HG03354 (cell line): ENCODE measurements around the gene MIA.
"Not testable (repeated sequence)": the region's sequence is repeated elsewhere in the genome, so short reads cannot be mapped to it uniquely, and the experiment has no call there.

Experiments used
- ATAC-seq: cut with Tn5 transposase; IDR thresholded peaks from one replicate; pipeline ENCODE4 v1.9.1; 2021; ENCODE audit warnings: mild to moderate bottlenecking; ENCODE audit not compliant: unreplicated experiment, poor library complexity, severe bottlenecking

Gene MIA

GRCh38 chr19:40801426-40802299, 26.3 kb downstream of the MIA start:
- ATAC-seq: no peak

DNA sequence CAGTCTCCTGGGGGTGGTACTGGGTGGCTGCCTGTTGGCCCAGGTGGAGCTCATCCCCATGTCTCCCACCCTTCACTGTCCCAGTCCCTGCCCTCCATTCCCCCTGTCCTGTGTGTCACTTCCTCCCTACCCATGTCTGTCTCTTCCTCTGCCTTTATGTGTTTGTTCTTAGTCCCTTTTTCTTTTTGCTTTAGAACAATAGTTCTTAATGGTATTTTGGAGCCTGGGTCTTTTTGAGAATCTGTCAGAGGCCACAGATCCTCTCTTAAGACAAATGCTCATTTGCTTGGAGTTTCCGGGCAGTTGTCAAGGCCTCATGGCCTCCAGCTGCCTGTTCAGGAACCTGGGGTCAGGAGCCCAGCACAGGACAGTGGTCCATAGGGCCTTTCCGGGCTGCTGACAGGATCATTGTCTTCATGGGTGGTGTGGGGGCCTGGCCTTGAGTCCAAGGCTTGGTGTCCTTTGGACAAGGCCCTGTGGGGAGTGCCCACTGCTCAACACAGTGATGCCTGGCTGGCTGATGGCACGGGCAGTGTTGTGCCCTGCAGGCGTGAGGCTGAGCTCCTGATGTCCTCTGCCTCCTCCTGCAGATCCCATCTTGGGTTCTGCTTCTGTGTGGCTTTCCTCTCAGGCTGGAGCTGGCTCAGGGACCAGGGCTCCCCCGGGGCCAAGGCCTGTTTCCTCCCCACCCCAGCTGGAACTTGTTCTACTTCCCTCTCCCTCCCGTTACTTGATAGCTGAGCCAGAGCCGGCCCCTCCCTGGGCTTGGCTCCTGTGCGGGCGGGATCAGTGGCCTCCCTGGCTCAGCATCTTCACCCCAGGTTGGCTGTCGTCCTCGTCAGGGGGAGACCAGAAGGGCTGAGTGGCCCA, 27.2 kb downstream of the MIA start:
- no peak for ATAC-seq

DNA sequence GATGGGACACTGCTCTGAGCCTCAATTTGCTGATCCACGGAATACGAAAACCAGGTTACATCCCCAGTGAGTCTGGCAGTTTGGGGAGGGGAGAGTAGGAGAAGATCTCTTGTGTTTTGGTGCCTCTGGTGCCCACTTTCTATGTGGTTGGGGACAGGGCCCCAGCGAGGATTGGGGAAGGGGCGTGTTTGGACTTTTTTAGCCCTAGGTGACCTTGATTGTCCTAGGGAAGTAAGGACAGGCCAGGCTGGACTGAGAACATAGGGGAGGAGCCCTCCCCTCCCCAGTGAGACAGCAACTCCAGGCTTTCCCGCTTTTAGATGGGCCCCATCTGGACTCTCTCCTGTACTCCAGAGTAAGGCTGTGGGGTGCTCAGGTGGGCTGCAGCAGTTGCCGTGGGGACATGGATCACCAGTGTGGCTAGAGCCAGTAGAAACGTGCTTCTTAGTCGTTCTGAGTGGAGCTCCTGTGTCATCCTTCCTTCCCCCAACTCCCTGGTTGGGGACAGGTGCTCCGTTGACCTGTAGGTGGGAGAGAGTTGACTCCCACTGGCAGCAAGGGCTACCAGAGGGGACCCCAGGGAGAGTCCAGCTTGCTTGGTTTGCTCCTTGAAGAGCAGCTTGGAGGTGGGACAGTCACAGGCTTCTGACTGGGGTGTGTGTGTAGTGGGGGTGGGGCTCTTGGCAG, 28.0 kb downstream of the MIA start:
- no peak for ATAC-seq

DNA sequence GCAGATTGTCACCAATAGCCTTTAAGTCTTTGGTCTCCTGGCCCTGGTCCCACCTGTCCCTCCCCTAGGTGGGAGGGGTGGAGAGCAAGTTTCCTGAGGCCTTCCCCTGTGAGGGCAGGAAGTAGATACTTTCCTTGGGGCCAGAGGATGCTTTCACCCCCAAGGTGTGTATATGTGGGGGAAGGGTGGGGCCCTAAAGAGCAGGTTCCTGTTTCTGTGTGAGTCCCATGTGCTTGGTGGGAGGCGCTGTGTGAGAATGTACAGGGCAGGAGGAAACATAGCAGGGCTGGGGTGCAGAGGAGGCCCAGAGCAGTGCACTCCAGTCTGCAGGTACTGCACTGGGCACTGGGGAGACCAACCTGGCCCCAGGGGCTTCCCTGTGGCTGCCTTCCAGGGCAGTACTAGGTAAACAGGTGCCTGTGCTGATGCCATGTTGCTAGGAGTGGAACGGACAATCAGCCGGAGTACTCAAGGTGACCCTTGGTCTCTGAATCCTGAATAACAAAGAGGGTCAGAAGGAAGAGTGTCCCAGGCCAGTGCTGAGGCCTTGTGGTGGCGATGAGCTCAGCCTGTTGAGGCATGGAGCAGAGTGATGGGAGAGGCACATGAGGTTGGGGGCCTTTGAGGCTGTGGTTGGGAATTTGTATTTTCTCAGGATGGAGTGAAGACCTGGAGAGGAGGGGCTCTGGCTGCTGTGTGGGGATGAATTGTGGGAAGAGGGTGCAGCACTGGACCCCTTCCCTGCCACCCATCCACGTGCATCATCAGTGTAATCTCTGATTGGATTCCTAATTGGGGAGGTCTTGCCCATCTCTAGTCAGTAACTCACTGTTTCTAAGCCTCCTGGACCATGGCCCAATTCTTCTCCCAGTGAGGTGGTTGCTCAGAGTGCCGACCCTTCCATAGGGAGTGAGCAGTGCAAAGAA, 28.8 kb downstream of the MIA start:
- no peak for ATAC-seq

- no peak for ATAC-seq
Observed at GRCh38 chr19:40804783-40805242, 29.5 kb downstream of the MIA start.

- ATAC-seq: no peak
Observed at GRCh38 chr19:40805258-40805868, 30.0 kb downstream of the MIA start.

DNA sequence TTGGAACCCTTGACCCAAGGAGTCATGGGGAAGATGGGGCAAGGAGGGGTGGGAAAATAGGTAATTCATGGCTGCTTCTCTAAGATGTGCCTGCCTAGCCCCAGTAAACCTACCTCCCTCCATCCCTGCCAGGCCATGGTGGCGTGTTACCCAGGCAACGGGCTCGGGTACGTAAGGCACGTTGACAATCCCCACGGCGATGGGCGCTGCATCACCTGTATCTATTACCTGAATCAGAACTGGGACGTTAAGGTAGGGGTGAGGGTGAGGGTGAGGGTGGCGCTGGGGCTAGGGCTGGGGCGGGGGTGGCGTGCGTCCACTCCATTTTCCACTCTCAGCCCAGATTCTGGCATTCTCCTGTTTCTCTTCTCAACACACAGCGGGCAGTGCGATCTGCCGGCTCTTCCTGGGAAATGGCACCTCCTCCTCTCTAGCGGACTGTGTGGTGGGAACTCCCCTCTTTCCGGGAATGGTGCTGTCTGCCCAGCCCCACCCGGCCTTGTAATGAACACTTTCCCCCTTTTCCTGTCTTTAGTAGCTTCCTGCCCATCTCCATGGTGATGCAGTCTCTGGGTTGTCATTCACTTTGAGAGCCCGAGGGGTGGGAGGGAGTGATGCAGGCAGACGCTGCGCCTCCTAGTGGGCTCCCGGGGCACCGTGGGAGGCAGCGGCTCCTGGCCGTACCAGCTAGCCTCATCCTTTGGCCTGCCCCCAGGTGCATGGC, 31.3 kb downstream of the MIA start:
- ATAC-seq: no peak

- no peak for ATAC-seq
Observed at GRCh38 chr19:40807147-40808020, 32.1 kb downstream of the MIA start.

DNA sequence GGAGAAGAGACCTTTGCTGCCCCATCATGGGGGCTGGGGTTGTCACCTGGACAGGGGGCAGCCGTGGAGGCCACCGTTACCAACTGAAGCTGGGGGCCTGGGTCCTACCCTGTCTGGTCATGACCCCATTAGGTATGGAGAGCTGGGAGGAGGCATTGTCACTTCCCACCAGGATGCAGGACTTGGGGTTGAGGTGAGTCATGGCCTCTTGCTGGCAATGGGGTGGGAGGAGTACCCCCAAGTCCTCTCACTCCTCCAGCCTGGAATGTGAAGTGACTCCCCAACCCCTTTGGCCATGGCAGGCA, 32.7 kb downstream of the MIA start:
- ATAC-seq: no peak

GRCh38 chr19:40808497-40808896, 33.2 kb downstream of the MIA start:
- ATAC-seq: no peak

GRCh38 chr19:40809358-40810086, 34.2 kb downstream of the MIA start:
- ATAC-seq: no peak

GRCh38 chr19:40810160-40810559, 34.8 kb downstream of the MIA start:
- no peak for ATAC-seq

DNA sequence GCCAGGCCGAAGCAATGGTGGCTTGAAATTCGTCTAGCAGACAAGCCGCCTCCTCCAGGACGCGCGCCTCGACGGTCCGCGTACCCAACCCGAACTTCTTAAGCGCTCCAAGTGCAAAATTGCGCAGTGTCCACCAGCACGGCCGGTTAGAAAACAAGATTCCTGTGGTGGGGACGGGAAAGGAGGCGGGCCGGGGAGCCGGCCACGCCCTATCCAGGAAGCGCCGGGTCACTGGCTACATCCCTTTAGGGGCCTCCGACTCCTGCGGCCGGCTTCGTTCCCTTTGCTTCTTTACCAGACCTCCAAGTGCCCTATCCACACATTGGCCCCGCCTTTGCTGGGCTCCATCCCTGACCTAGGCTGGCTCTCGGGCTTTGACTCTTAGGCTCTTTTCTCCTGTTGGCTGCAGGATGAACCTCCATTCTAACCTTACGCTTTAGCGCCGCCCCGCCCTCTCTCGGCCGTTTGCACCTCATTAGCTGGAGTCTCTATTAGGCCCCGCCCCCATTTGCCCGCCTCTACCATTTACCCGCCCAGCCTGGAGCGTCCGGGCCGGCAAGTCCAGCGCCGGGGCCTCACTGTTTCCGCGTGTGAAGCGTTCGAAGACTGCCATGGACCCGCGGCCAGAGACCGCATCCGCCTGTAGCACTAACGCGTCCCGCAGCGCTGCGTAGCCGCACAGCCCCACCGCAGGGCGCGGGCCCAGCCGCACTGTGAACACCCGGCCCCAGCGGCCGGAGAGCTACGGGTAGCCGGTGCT, 35.5 kb downstream of the MIA start:
- ATAC-seq: peak; percentile 76

DNA sequence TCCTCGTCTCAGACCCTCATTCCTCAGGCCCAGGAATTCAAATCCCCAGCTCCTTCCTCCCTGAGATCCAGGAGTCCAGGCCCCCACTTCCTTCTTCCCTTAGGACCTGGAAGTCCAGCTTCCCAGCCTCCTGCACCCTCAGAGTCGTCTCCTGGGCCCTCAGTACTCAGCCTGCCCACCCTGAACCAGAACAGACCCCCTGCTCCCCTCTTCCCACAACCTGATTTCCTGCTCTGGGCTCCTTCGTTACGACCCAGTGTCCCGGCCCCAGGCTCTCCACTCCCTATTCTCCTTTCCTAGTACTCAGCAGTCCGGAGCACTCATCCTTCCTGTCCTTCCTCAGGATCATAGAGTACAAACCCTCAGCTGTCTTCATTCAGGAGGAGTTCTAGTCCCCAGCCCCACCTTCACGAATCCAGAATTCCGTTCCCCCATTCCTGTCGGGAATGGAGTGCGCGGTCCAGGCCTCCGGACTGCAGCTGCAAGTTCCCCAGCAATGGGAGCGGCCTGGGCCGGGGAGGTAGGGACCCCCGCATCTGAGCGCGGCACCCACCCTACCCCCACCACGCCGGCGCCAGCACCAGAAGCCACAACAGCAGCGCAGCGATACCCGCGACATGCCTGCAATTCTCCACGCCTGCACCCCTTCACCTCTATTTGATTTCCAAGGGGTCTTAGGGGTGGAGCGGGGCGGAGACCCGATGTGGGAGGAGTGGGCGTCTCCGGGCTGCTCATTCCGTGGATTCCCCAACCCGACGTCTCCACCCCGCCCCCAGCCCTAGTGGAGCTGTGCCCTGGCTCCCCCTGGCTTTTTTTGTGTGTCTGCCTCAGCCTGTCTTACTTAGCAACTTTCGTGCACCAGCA, 36.4 kb downstream of the MIA start:
- ATAC-seq: no peak

DNA sequence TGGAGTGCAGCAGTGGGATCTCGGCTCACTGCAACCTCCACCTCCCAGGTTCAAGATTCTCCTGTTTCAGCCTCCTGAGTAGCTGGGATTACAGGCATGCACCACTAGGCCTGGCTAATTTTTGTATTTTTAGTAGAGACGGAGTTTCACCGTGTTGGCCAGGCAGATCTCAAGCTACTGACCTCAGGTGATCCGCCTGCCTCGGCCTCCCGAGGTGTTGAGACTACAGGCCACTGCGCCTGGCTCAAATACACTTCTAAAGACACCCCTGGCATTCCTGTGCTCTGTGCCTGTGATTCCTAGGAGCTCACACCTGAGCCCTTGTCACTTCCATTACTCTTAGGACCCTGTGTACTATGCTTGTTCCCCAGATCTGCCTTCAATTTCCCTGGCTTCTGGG, 37.2 kb downstream of the MIA start:
- not testable (repeated sequence) for ATAC-seq
